HG02678 (cell line): ENCODE data around the gene FBXL19.
A peak's percentile ranks its signal among the peaks of the same experiment; 100 is the strongest.

ENCODE experiments used
- ATAC-seq: cut with Tn5 transposase; IDR thresholded peaks from one replicate; pipeline ENCODE4 v1.9.1; 2021; ENCODE audit warnings: mild to moderate bottlenecking, moderate library complexity; ENCODE audit not compliant: unreplicated experiment

Gene FBXL19

GRCh38 chr16:30942426-30942806 lies 19.0 kb downstream of the FBXL19 start:
- no peak for ATAC-seq

GRCh38 chr16:30944352-30944751 lies 21.0 kb downstream of the FBXL19 start:
- ATAC-seq, result no peak

- ATAC-seq, result no peak
Measured at GRCh38 chr16:30946671-30947540, 23.5 kb downstream of the FBXL19 start.

GRCh38 chr16:30947541-30947858 lies 24.1 kb downstream of the FBXL19 start:
- ATAC-seq, result no peak

- no peak for ATAC-seq
Measured at GRCh38 chr16:30947859-30948666, 24.7 kb downstream of the FBXL19 start.

- ATAC-seq, result peak; percentile 69
Measured at GRCh38 chr16:30948667-30949649, 25.6 kb downstream of the FBXL19 start, which contains the start of gene ORAI3. TSS of gene ORAI3 (plus strand) at chr16:30949068. CDS start at chr16:30949290, 222 bp downstream.

- ATAC-seq, result peak; percentile 46
Measured at GRCh38 chr16:30949650-30950515, 26.5 kb downstream of the FBXL19 start.

- no peak for ATAC-seq
Measured at GRCh38 chr16:30950516-30951065, 27.2 kb downstream of the FBXL19 start.

GRCh38 chr16:30951193-30951592 lies 27.8 kb downstream of the FBXL19 start:
- no peak for ATAC-seq

- no peak for ATAC-seq
Measured at GRCh38 chr16:30951750-30952149, 28.4 kb downstream of the FBXL19 start.

GRCh38 chr16:30953111-30953510 lies 29.7 kb downstream of the FBXL19 start:
- no peak for ATAC-seq

GRCh38 chr16:30953511-30954124 lies 30.2 kb downstream of the FBXL19 start:
- ATAC-seq, result no peak

GRCh38 chr16:30954993-30955392 lies 31.6 kb downstream of the FBXL19 start:
- no peak for ATAC-seq

GRCh38 chr16:30956601-30957455 lies 33.5 kb downstream of the FBXL19 start:
- peak; percentile 39 for ATAC-seq

- peak; percentile 71 for ATAC-seq
Measured at GRCh38 chr16:30957456-30958174, 34.2 kb downstream of the FBXL19 start, which contains the start of gene SETD1A. TSS of gene SETD1A (plus strand) at chr16:30957754. CDS start at chr16:30958732, 978 bp downstream.

GRCh38 chr16:30958175-30959079 lies 35.1 kb downstream of the FBXL19 start:
- peak; percentile 26 for ATAC-seq
